H1 (cell line): ENCODE results near the gene NUB1. TPM values are rescaled to one million over a fixed set of nuclear protein-coding genes. Genes with fewer than 3 reads are reported as not detected.

Experiments used
- CTCF ChIA-PET: fragments of 300-600 bp; sonication (Branson Sonifier 250); formaldehyde crosslinking; loops from one replicate; lab custom pipeline; 2021; ENCODE audit not compliant: partially characterized antibody; lab: Charles Lee
- POLR2A ChIA-PET: fragments of 300-600 bp; sonication (Branson Sonifier 250); formaldehyde crosslinking; loops from one replicate; lab custom pipeline; 2021; ENCODE audit warnings: inconsistent platforms; ENCODE audit not compliant: partially characterized antibody; lab: Charles Lee
- DNase-seq, 2 experiments: peaks; one replicate each; pipeline versions ENCODE4 v3.0.0 to v3.0.0-alpha.2; 2010 to 2022; ENCODE audit warnings: low spot score in 2 of 2, low read depth in 1 of 2, mixed read lengths in 1 of 2
- FAIRE-seq: peaks from 2 replicates; lab custom pipeline; 2011; peaks lifted over from hg19 to GRCh38; lab: Jason Lieb, UNC
- H2AFZ ChIP-seq: 2 replicates; pipeline ENCODE4 v1.8.1; 2012; ENCODE audit warnings: low read length, inconsistent platforms
- H2AK5ac ChIP-seq: 2 replicates; pipeline ENCODE4 v1.6.1; 2013; ENCODE audit warnings: low read depth, low read length
- H2BK120ac ChIP-seq: replicated peaks from 2 replicates; pipeline ENCODE3; 2013; ENCODE audit warnings: low read depth, low read length, inconsistent platforms
- H2BK12ac ChIP-seq: 2 replicates; pipeline ENCODE4 v1.6.1; 2013; ENCODE audit warnings: low read depth, low read length
- H2BK15ac ChIP-seq: 2 replicates; pipeline ENCODE4 v1.6.1; 2013; ENCODE audit warnings: low read length
- H2BK20ac ChIP-seq: 2 replicates; pipeline ENCODE4 v1.6.1; 2013; ENCODE audit warnings: low read length
- H2BK5ac ChIP-seq: 2 replicates; pipeline ENCODE4 v1.6.1; 2013; ENCODE audit warnings: low read depth, low read length
- H3K14ac ChIP-seq: 2 replicates; pipeline ENCODE4 v1.6.1; 2013; ENCODE audit warnings: inconsistent platforms; ENCODE audit not compliant: insufficient read length
- H3K18ac ChIP-seq: 2 replicates; pipeline ENCODE4 v1.6.1; 2013; ENCODE audit warnings: low read length; ENCODE audit errors: extremely low read depth
- H3K23ac ChIP-seq: 2 replicates; pipeline ENCODE4 v1.6.1; 2013; ENCODE audit warnings: inconsistent platforms; ENCODE audit not compliant: insufficient read length
- H3K23me2 ChIP-seq: 2 replicates; pipeline ENCODE4 v1.6.1; 2013; ENCODE audit warnings: low read depth, low read length
- H3K27ac ChIP-seq: 2 replicates; pipeline ENCODE4 v1.6.1; 2011; ENCODE audit warnings: low read depth, low read length, inconsistent platforms
- H3K27me3 ChIP-seq, 4 experiments: replicated peaks in 1 of 4; 1 replicate in 1 of 4; 2 replicates in 3 of 4; pipeline versions ENCODE4 v1.6.1 to v1.8.1; 2011 to 2013; ENCODE audit warnings: low read length in 3 of 4, mild to moderate bottlenecking in 3 of 4, inconsistent platforms in 2 of 4, mixed read lengths in 2 of 4, moderate library complexity in 1 of 4; ENCODE audit not compliant: control insufficient read depth in 3 of 4, insufficient read depth in 3 of 4; ENCODE audit errors: extremely low read depth in 1 of 4
- H3K36me3 ChIP-seq, 4 experiments: 2 replicates each; pipeline versions ENCODE4 v1.6.1 to v1.8.1; 2011 to 2013; ENCODE audit warnings: mild to moderate bottlenecking in 4 of 4, low read length in 3 of 4, moderate library complexity in 2 of 4, control low read depth in 1 of 4, inconsistent platforms in 1 of 4; ENCODE audit not compliant: insufficient read depth in 4 of 4, control insufficient read depth in 2 of 4
- H3K4ac ChIP-seq: replicated peaks from 2 replicates; pipeline ENCODE3; 2013; ENCODE audit warnings: low read length, low read depth, mixed read lengths, inconsistent platforms; ENCODE audit not compliant: insufficient read length
- H3K4me1 ChIP-seq, 4 experiments: replicated peaks in 1 of 4; 1 replicate in 1 of 4; 2 replicates in 3 of 4; pipeline versions ENCODE4 v1.6.1 to v1.8.1; 2011 to 2013; ENCODE audit warnings: low read length in 3 of 4, inconsistent platforms in 2 of 4, mixed read lengths in 1 of 4; ENCODE audit not compliant: insufficient read depth in 4 of 4, control insufficient read depth in 3 of 4
- H3K4me2 ChIP-seq, 2 experiments: 2 replicates each; pipeline versions ENCODE4 v1.6.1 to v1.8.1; 2011 to 2013; ENCODE audit warnings: low read depth in 2 of 2, low read length in 2 of 2, control low read depth in 1 of 2, inconsistent platforms in 1 of 2, mild to moderate bottlenecking in 1 of 2; ENCODE audit not compliant: insufficient read depth in 1 of 2
- H3K4me3 ChIP-seq, 4 experiments: fragments of 200-600, 300-600 bp in 1 of 4; sonication (generic), shearing (Covaris generic), sonication (Bioruptor Twin) in 1 of 4; 2 replicates each; pipeline versions ENCODE4 v1.5.1 to v1.8.1; 2011 to 2016; ENCODE audit warnings: low read length in 4 of 4, low read depth in 3 of 4, control low read depth in 2 of 4, inconsistent platforms in 2 of 4, mild to moderate bottlenecking in 2 of 4, mixed read lengths in 1 of 4, moderate library complexity in 1 of 4; ENCODE audit not compliant: insufficient read depth in 2 of 4; ENCODE audit errors: extremely low read depth in 1 of 4
- H3K56ac ChIP-seq: replicated peaks from 2 replicates; pipeline ENCODE3; 2013; ENCODE audit warnings: low read depth, mild to moderate bottlenecking, mixed read lengths, low read length, inconsistent platforms; ENCODE audit not compliant: insufficient read length
- H3K79me1 ChIP-seq: 2 replicates; pipeline ENCODE4 v1.6.1; 2013; ENCODE audit warnings: low read depth, low read length, control low read depth
- H3K79me2 ChIP-seq, 2 experiments: 2 replicates each; pipeline versions ENCODE4 v1.6.1 to v1.8.1; 2012 to 2013; ENCODE audit warnings: low read length in 2 of 2, mild to moderate bottlenecking in 2 of 2, inconsistent platforms in 1 of 2; ENCODE audit not compliant: insufficient read depth in 2 of 2, control insufficient read depth in 1 of 2
- H3K9ac ChIP-seq, 4 experiments: replicated peaks in 1 of 4; 1 replicate in 1 of 4; 2 replicates in 3 of 4; pipeline versions ENCODE4 v1.6.1 to v1.8.1; 2011 to 2013; ENCODE audit warnings: low read depth in 3 of 4, low read length in 3 of 4, control low read depth in 2 of 4, mild to moderate bottlenecking in 2 of 4, moderate library complexity in 2 of 4, inconsistent platforms in 1 of 4; ENCODE audit errors: extremely low read depth in 1 of 4
- H3K9me3 ChIP-seq, 2 experiments: 2 replicates each; pipeline versions ENCODE4 v1.6.1 to v1.8.1; 2012 to 2013; ENCODE audit warnings: mild to moderate bottlenecking in 2 of 2, moderate library complexity in 2 of 2, control low read depth in 1 of 2, inconsistent platforms in 1 of 2, low read depth in 1 of 2, low read length in 1 of 2, mixed read lengths in 1 of 2; ENCODE audit not compliant: insufficient read depth in 2 of 2
- H4K20me1 ChIP-seq, 2 experiments: replicated peaks in 1 of 2; 2 replicates each; pipeline versions ENCODE3 to v1.8.1; 2011 to 2013; ENCODE audit warnings: inconsistent platforms in 2 of 2, low read length in 2 of 2, mild to moderate bottlenecking in 1 of 2; ENCODE audit not compliant: insufficient read depth in 2 of 2, control insufficient read depth in 1 of 2
- H4K5ac ChIP-seq: 2 replicates; pipeline ENCODE4 v1.6.1; 2013; ENCODE audit warnings: low read length, low read depth, mixed read lengths, inconsistent platforms; ENCODE audit not compliant: insufficient read length
- H4K8ac ChIP-seq: 2 replicates; pipeline ENCODE4 v1.8.0; 2013; ENCODE audit warnings: mild to moderate bottlenecking, moderate library complexity, low read length, inconsistent platforms; ENCODE audit not compliant: insufficient read depth; ENCODE audit errors: extremely low read depth
- H4K91ac ChIP-seq: replicated peaks from 2 replicates; pipeline ENCODE3; 2013; ENCODE audit warnings: low read length, mixed read lengths, inconsistent platforms; ENCODE audit not compliant: insufficient read length
- CREB1 ChIP-seq: IDR thresholded peaks from 2 replicates; pipeline ENCODE4 v1.6.1; 2012; ENCODE audit warnings: inconsistent platforms
- HDAC6 ChIP-seq: IDR thresholded peaks from one replicate; pipeline ENCODE4 v1.7.1; 2012; ENCODE audit warnings: low read depth, mild to moderate bottlenecking, inconsistent platforms, low read length, moderate library complexity
- WGBS, 2 experiments: shearing (Covaris generic) in 1 of 2; methylation state at CpG; one replicate each; pipeline versions ENCODE4 v1.1.6 to v1.1.7; 2013 to 2015; ENCODE audit warnings: low lambda C conversion rate in 2 of 2, mixed read lengths in 2 of 2, inconsistent platforms in 1 of 2, low coverage in 1 of 2, missing lambda C conversion rate in 1 of 2; ENCODE audit not compliant: insufficient replicate concordance in 2 of 2, insufficient coverage in 1 of 2, insufficient read length in 1 of 2; ENCODE audit errors: extremely low coverage in 1 of 2, missing lambda C conversion rate in 1 of 2; 5-methylcytosine and 5-hydroxymethylcytosine counted together
- polyA plus RNA-seq, 7 experiments: library from polyadenylated mRNA; depleted of rRNA in 3 of 7; stranded (reverse) in 5 of 7; unstranded in 2 of 7; fragments of >200 nt in 5 of 7; fragments of 200-250 nt in 2 of 7; gene quantifications; 1 replicate in 5 of 7; 2 replicates in 1 of 7; 4 replicates in 1 of 7; pipeline versions ENCODE4 v1.2.1 to v1.2.3, GENCODE V29; 2011 to 2013; ENCODE audit warnings: missing spikeins in 2 of 7, mixed read lengths in 2 of 7
- total RNA-seq: library from RNA; stranded (reverse); fragmentation: NEBNext Ultra II Directional; extraction: Animal tissue kit (Norgen Biotek cat#: 25700); gene quantifications from 2 replicates; pipeline ENCODE4 v1.2.1, GENCODE V29; 2021

The NUB1 gene
- total and polyA plus RNA-seq, 2 of the 8 experiments (the other 6 are each of a cell fraction or from before 2014, with no cell fraction given): 22.1 to 43.5 TPM

DNA sequence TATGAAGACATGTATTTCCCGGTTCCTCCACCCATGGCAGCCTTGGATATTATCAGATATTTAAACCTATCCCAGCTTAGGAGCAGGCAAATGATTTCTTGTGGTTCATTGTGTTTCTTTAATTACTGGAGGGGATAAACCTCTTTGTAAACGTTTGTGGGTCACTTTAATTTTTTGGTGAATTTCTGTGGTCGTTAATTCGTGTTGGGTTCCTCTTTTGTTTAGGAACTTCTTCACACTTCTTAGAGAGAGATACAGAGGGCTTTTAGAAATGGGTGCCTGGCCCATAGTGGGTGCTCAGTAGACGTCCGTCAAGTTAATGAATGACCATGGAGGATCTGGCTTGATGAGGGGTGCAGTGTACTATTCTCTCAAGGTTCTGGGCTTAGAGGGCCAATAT is 27.2 kb upstream of the NUB1 start:
- Histone ChIP-seq H2BK120ac (no peak overlapping the region), H3K18ac (no peak overlapping the region), H3K36me3 (no peaks in the 10 kb centered on the region), H3K9ac (no peak overlapping the region), H3K27me3 (no peaks in the 10 kb centered on the region), H3K4me1 (no peaks in the 10 kb centered on the region), H2BK15ac (no peak overlapping the region), H3K14ac (no peak overlapping the region), H2BK12ac (no peak overlapping the region), H4K5ac (no peak overlapping the region), H4K8ac (no peak overlapping the region), H4K20me1 (peaks cover 0 to 9% of the 10 kb centered on the region in 2 experiments), H3K4me2 (no peak overlapping the region), H3K23ac (no peak overlapping the region), H2AFZ (no peak overlapping the region), H3K79me2 (no peaks in the 10 kb centered on the region), H3K4me3 (no peak overlapping the region), H2BK20ac (no peak overlapping the region), H3K23me2 (peaks cover 13% of the 10 kb centered on the region; the same call in 1 of the 2 replicates), H2BK5ac (no peak overlapping the region), H2AK5ac (no peak overlapping the region), H3K27ac (no peak overlapping the region), H3K4ac (no peak overlapping the region), H4K91ac (no peak overlapping the region), H3K9me3 (peaks cover 12 to 13% of the 10 kb centered on the region in 2 experiments), H3K56ac (no peak overlapping the region), H3K79me1 (no peaks in the 10 kb centered on the region)
- WGBS, 2 experiments: 76% methylated on average over 6 of the region's 6 CpGs; no CpG with 5 or more reads in 1 of the 2 experiments
- POLR2A ChIA-PET: no interaction called here
- no peak for FAIRE-seq
- CTCF ChIA-PET: interaction anchor here (0.5 to 5.6 kb wide), 16 partner anchors 8 to 454 kb away, joined by 3 to 161 read pairs (median 6); partner anchors contain the start of gene NUB1
- no peak for DNase-seq
- no peak for TF ChIP-seq HDAC6
- TF ChIP-seq CREB1: no peak
